SK-N-SH (cell line): ENCODE results near the gene OPA1.

ENCODE experiments used
- CHD2 ChIP-seq: fragments of 150-350 bp; IDR thresholded peaks from 2 replicates; pipeline ENCODE4 v1.6.1; 2018; ENCODE audit warnings: low read length; ENCODE audit not compliant: partially characterized antibody
- CTCF ChIP-seq: fragments of 200-600 bp; sonication (generic); IDR thresholded peaks from 2 replicates; pipeline ENCODE4 v1.6.1; 2017; ENCODE audit warnings: antibody characterized with exemption, mild to moderate bottlenecking, moderate library complexity
- ELF1 ChIP-seq: IDR thresholded peaks from 2 replicates; pipeline ENCODE4 v1.4.0; 2012
- EP300 ChIP-seq, 2 experiments: IDR thresholded peaks; 2 replicates each; pipeline versions ENCODE4 v1.4.0 to v1.6.1; 2012; ENCODE audit warnings: borderline replicate concordance in 1 of 2, low read depth in 1 of 2, low read length in 1 of 2
- EZH2phosphoT487 ChIP-seq: fragments of 200-600 bp; sonication (generic); IDR thresholded peaks from 2 replicates; pipeline ENCODE4 v1.6.1; 2017; ENCODE audit warnings: low read depth, mixed run types, mild to moderate bottlenecking, antibody characterized with exemption, moderate library complexity, borderline replicate concordance
- RAD21 ChIP-seq: IDR thresholded peaks from 2 replicates; pipeline ENCODE4 v1.6.1; 2012; ENCODE audit warnings: mild to moderate bottlenecking, low read length
- REST ChIP-seq: IDR thresholded peaks from 2 replicates; pipeline ENCODE4 v1.6.1; 2012; ENCODE audit warnings: mild to moderate bottlenecking, low read depth, low read length, moderate library complexity
- RXRA ChIP-seq: IDR thresholded peaks from 2 replicates; pipeline ENCODE4 v1.4.0; 2012; ENCODE audit warnings: low read depth, mild to moderate bottlenecking, borderline replicate concordance
- TAF1 ChIP-seq: IDR thresholded peaks from 2 replicates; pipeline ENCODE4 v1.6.1; 2012; ENCODE audit warnings: low read depth, mild to moderate bottlenecking, low read length, moderate library complexity, borderline replicate concordance
- YY1 ChIP-seq: IDR thresholded peaks from 2 replicates; pipeline ENCODE4 v1.4.0; 2012; ENCODE audit warnings: low read depth, mild to moderate bottlenecking
- TF ChIP-seq, protein P1 (sequence below): IDR thresholded peaks from 2 replicates; pipeline ENCODE4 v1.4.0; 2012; ENCODE audit warnings: low read depth
- TF ChIP-seq, protein P2 (sequence below): fragments of 150-350 bp; IDR thresholded peaks from 2 replicates; pipeline ENCODE4 v1.6.1; 2017; ENCODE audit warnings: antibody characterized with exemption, low read length, low read depth, borderline replicate concordance

- TF ChIP-seq, protein P1, sequence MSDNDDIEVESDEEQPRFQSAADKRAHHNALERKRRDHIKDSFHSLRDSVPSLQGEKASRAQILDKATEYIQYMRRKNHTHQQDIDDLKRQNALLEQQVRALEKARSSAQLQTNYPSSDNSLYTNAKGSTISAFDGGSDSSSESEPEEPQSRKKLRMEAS = no peak
- no peak for TF ChIP-seq EZH2phosphoT487
- TF ChIP-seq TAF1 = no peak
- TF ChIP-seq RAD21 = no peak
- TF ChIP-seq REST = no peak
- TF ChIP-seq CTCF = no peak
- TF ChIP-seq, protein P2, sequence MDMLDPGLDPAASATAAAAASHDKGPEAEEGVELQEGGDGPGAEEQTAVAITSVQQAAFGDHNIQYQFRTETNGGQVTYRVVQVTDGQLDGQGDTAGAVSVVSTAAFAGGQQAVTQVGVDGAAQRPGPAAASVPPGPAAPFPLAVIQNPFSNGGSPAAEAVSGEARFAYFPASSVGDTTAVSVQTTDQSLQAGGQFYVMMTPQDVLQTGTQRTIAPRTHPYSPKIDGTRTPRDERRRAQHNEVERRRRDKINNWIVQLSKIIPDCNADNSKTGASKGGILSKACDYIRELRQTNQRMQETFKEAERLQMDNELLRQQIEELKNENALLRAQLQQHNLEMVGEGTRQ = no peak
- no peak for TF ChIP-seq YY1
- no peak for TF ChIP-seq ELF1
- TF ChIP-seq CHD2 = no peak
- no peak for TF ChIP-seq EP300 (IDR thresholded peaks at IDR 0.05; ENCODE audit: borderline replicate concordance in 1 of 2, low read depth in 1 of 2, low read length in 1 of 2)
- no peak for TF ChIP-seq RXRA
Observed at GRCh38 chr3:193711166-193711485, 118.1 kb downstream of the OPA1 start.
